ENCODE measurements around the gene SCRT2. TPM values are rescaled to one million over a fixed set of nuclear protein-coding genes. Genes with fewer than 3 reads are reported as not detected.

The SCRT2 gene
- total and polyA plus RNA-seq, 4 experiments from 2014 or later, result not detected

DNA sequence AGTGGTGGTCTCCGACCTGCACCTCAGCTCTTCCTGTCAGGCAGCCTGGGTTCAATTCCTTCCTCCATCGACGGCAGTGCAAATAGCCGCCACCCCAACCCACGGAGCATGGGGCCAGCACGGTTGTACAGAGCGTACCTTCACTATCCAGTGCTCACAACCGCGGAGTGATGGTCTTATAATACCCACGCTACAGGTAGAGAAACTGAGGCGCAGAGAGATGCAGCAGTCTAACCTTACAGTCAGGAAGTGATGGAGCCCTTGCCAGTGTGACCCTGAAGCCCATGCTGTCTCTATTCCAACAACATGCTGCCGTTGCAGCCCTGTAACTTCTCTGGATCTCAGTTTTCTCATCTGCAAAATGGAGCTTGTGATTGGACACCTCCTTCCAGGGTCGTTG, 11.0 kb downstream of the SCRT2 start:
- no peaks in the 10 kb centered on the region for H3K36me3 ChIP-seq (ENCODE audit: insufficient read depth, low read length)
- peaks cover 0 to 12% (median 2%) of the 10 kb centered on the region in 4 donors for H3K4me1 Mint-ChIP-seq
- no peaks in the 10 kb centered on the region for H3K9me3 ChIP-seq (ENCODE audit: control insufficient read depth in 1 of 2, low read length in 2 of 2)
- no peak overlapping the region for H3K4me3 ChIP-seq (ENCODE audit: low read length in 2 of 2)
- no peaks in the 10 kb centered on the region for H3K4me1 ChIP-seq (ENCODE audit: insufficient read depth, low read length)
- H3K9me3 Mint-ChIP-seq, result peaks cover 0 to 1% (median 0%) of the 10 kb centered on the region in 8 donors
- POLR2A ChIA-PET (ENCODE audit: partially characterized antibody), result no interaction called here
- DNase-seq, result no peak
- CTCF ChIA-PET (ENCODE audit: partially characterized antibody), result interaction anchor here (1.2 kb wide), 1 partner anchor 10 kb away, joined by 3 read pairs; no protein-coding TSS in a partner anchor
- no peak overlapping the region for H3K4me3 Mint-ChIP-seq
- intact Hi-C loops (cut with micrococcal nuclease), result no loop called here
- no peak overlapping the region for H3K27ac Mint-ChIP-seq
- no peaks in the 10 kb centered on the region for H3K36me3 Mint-ChIP-seq
- no peak overlapping the region for H3K27ac ChIP-seq (ENCODE audit: low read depth, low read length)
- H3K27me3 ChIP-seq (ENCODE audit: insufficient read depth, low read length), result peaks cover 8% of the 10 kb centered on the region
- peaks cover 46 to 62% of the 10 kb centered on the region in 2 donors for H3K27me3 Mint-ChIP-seq

DNA sequence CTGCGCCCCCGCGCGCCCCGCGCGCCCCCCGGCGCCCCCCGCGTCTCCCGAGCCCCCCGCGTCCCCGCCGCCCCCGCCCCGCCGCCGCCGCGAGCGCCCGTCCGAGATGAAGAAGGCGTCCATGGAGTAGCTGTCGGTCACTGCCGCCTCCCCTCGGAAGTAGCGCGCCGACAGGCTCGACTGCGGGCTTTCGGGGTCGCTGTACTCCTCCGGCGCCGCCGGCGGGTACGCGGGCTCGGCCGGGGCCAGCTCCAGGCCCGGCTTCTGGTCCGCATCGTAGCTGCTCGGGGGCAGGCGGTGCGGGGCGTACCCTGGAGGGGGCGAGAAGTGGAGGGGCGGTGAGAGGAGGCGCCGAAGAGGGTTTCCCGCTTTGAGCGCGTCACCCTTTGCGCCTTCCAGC, 11.5 kb downstream of the SCRT2 start:
- no peak overlapping the region for H3K27ac ChIP-seq (ENCODE audit: low read depth, low read length)
- no peak overlapping the region for H3K27ac Mint-ChIP-seq
- H3K9me3 Mint-ChIP-seq, result peaks cover 0 to 1% (median 0%) of the 10 kb centered on the region in 8 donors
- H3K4me3 ChIP-seq (ENCODE audit: low read length in 2 of 2), result no peak overlapping the region
- CTCF ChIA-PET (ENCODE audit: partially characterized antibody), result interaction anchor here (1.2 to 1.5 kb wide), 2 partner anchors 9 to 12 kb away, joined by 3 read pairs; no protein-coding TSS in a partner anchor
- no peaks in the 10 kb centered on the region for H3K4me1 ChIP-seq (ENCODE audit: insufficient read depth, low read length)
- intact Hi-C loops (cut with micrococcal nuclease), result no loop called here
- no peak for DNase-seq
- H3K36me3 Mint-ChIP-seq, result no peaks in the 10 kb centered on the region
- no peaks in the 10 kb centered on the region for H3K9me3 ChIP-seq (ENCODE audit: control insufficient read depth in 1 of 2, low read length in 2 of 2)
- no peaks in the 10 kb centered on the region for H3K36me3 ChIP-seq (ENCODE audit: insufficient read depth, low read length)
- H3K4me3 Mint-ChIP-seq, result no peak overlapping the region
- peaks cover 8% of the 10 kb centered on the region for H3K27me3 ChIP-seq (ENCODE audit: insufficient read depth, low read length)
- peaks cover 0 to 12% (median 2%) of the 10 kb centered on the region in 4 donors for H3K4me1 Mint-ChIP-seq
- H3K27me3 Mint-ChIP-seq, result peaks cover 46 to 66% of the 10 kb centered on the region in 2 donors
- POLR2A ChIA-PET (ENCODE audit: partially characterized antibody), result no interaction called here

GRCh38 chr20:663315-664090, 12.1 kb downstream of the SCRT2 start:
- peaks cover 8% of the 10 kb centered on the region for H3K27me3 ChIP-seq (ENCODE audit: insufficient read depth, low read length)
- no peak overlapping the region for H3K27ac ChIP-seq (ENCODE audit: low read depth, low read length)
- intact Hi-C loops (cut with micrococcal nuclease), result no loop called here
- no peaks in the 10 kb centered on the region for H3K36me3 ChIP-seq (ENCODE audit: insufficient read depth, low read length)
- DNase-seq, result no peak
- no peaks in the 10 kb centered on the region for H3K36me3 Mint-ChIP-seq
- H3K9me3 ChIP-seq (ENCODE audit: control insufficient read depth in 1 of 2, low read length in 2 of 2), result no peaks in the 10 kb centered on the region
- H3K4me1 Mint-ChIP-seq, result peaks cover 0 to 12% (median 2%) of the 10 kb centered on the region in 4 donors
- ChIA-PET POLR2A (ENCODE audit: partially characterized antibody) (no interaction called here), CTCF (ENCODE audit: partially characterized antibody) (interaction anchor here (1.5 kb wide), 1 partner anchor 11 kb away, joined by 3 read pairs; no protein-coding TSS in a partner anchor)
- H3K9me3 Mint-ChIP-seq, result peaks cover 0 to 1% (median 0%) of the 10 kb centered on the region in 8 donors
- H3K4me3 ChIP-seq (ENCODE audit: low read length in 2 of 2), result no peak overlapping the region
- no peak overlapping the region for H3K4me3 Mint-ChIP-seq
- H3K4me1 ChIP-seq (ENCODE audit: insufficient read depth, low read length), result no peaks in the 10 kb centered on the region
- peaks cover 43 to 66% of the 10 kb centered on the region in 2 donors for H3K27me3 Mint-ChIP-seq
- H3K27ac Mint-ChIP-seq, result no peak overlapping the region

DNA sequence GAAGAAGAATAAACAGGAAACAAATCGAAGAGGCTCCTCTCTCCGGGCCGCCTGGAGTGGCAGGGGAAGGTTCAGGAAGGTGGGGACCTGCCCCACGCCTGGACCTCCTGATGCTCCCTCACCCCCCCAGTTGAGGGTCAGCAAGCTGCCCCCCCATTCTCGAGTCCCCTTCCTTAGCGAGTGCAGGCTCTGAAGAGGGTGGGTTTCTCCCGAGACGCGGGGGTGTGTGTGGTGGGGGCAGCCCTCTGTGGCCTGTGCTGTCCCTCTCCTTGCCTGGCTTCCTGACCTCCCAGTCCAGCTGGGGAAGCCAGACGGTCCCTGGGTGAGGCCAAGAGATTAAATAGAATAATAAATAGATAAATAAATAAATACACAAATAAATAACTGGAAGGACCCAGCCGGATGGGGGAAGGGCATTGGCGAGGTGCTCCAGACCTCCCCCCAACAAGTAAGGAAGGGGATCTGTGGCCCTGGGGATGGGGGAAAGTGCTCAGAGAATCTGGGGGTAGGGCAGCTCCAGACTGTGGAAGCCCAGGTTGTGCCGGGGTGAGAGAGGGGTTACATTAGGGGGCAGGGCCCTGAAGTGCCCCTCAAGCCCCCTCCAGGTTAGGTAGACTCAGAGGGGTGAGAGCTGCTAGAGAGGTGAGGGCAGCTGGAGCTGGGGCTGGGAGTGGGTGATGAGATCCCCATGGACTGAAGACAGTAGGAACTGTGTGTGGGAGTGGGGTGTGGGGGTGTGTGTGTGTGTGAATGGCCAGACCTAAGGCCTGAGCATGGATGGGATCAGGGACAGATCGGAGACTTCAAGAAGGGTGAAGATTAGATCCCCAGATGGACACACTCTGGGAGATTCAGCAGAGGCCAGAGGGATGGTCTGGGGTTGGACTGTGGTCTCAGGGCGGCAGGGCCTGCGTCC, 13.1 kb downstream of the SCRT2 start:
- ChIA-PET CTCF (ENCODE audit: partially characterized antibody) (interaction anchor here (1.5 kb wide), 1 partner anchor 10 kb away, joined by 3 read pairs; no protein-coding TSS in a partner anchor), POLR2A (ENCODE audit: partially characterized antibody) (interaction anchor here (0.7 kb wide), 1 partner anchor 39 kb away, joined by 3 read pairs; no protein-coding TSS in a partner anchor)
- H3K4me1 Mint-ChIP-seq, result peaks cover 0 to 12% (median 2%) of the 10 kb centered on the region in 4 donors
- peaks cover 8% of the 10 kb centered on the region for H3K27me3 ChIP-seq (ENCODE audit: insufficient read depth, low read length)
- no peaks in the 10 kb centered on the region for H3K36me3 Mint-ChIP-seq
- H3K27ac Mint-ChIP-seq, result no peak overlapping the region
- H3K36me3 ChIP-seq (ENCODE audit: insufficient read depth, low read length), result no peaks in the 10 kb centered on the region
- H3K4me3 Mint-ChIP-seq, result no peak overlapping the region
- intact Hi-C loops (cut with micrococcal nuclease), result no loop called here
- no peak overlapping the region for H3K27ac ChIP-seq (ENCODE audit: low read depth, low read length)
- H3K4me3 ChIP-seq (ENCODE audit: low read length in 2 of 2), result no peak overlapping the region
- H3K9me3 ChIP-seq (ENCODE audit: control insufficient read depth in 1 of 2, low read length in 2 of 2), result no peaks in the 10 kb centered on the region
- no peaks in the 10 kb centered on the region for H3K4me1 ChIP-seq (ENCODE audit: insufficient read depth, low read length)
- H3K27me3 Mint-ChIP-seq, result peaks cover 47 to 64% of the 10 kb centered on the region in 2 donors
- DNase-seq, result no peak
- peaks cover 0 to 1% (median 0%) of the 10 kb centered on the region in 8 donors for H3K9me3 Mint-ChIP-seq

DNA sequence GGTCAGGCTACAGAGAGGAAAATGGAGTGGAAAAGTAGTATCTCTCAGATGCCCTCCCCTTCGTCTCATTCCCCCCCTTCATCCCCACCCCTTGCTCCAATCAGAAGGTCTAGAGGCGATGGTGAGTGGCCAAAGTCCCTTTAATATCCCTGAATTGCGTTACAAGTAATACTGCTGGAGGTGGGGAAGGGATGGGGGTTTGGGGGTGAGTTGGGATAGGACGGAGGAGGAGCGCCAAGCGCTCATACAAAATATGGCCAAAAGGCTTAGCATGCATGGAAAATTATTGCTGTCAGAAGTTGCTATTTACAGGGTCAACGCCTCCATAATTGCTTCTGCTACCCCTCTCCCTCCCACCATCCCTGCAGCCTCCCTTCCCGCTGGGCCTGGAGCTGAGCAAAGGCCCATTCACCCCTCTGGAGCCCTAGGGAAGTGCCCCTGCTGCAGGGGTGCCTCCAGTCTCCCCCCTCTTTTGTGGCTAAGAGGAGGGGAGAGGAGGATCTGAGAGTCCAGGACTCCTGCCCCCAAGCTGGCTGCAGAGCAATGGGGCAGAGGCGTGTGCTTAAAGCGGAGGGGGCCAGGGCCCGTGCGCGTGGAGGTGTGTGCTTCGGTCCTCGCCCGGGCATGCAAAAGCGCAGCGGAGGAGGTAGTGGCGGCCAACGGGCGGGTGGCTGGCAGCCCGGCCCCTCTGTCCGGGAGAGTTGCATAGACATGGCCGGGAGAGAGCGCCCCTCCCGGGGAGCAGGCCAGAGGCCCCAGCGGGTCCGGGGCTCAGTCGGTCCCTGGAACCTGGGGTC, 13.9 kb downstream of the SCRT2 start:
- DNase-seq, result no peak
- H3K9me3 ChIP-seq (ENCODE audit: control insufficient read depth in 1 of 2, low read length in 2 of 2), result no peaks in the 10 kb centered on the region
- no peak overlapping the region for H3K4me3 Mint-ChIP-seq
- peaks cover 0 to 1% (median 0%) of the 10 kb centered on the region in 8 donors for H3K9me3 Mint-ChIP-seq
- H3K27ac Mint-ChIP-seq, result no peak overlapping the region
- H3K27ac ChIP-seq (ENCODE audit: low read depth, low read length), result no peak overlapping the region
- peaks cover 0 to 12% (median 2%) of the 10 kb centered on the region in 4 donors for H3K4me1 Mint-ChIP-seq
- intact Hi-C loops (cut with micrococcal nuclease), result no loop called here
- no peaks in the 10 kb centered on the region for H3K36me3 ChIP-seq (ENCODE audit: insufficient read depth, low read length)
- H3K36me3 Mint-ChIP-seq, result no peaks in the 10 kb centered on the region
- ChIA-PET CTCF (ENCODE audit: partially characterized antibody) (interaction anchor here (1.3 kb wide), 1 partner anchor 16 kb away, joined by 5 read pairs; no protein-coding TSS in a partner anchor), POLR2A (ENCODE audit: partially characterized antibody) (no interaction called here)
- H3K27me3 Mint-ChIP-seq, result peaks cover 41 to 57% of the 10 kb centered on the region in 2 donors
- H3K4me1 ChIP-seq (ENCODE audit: insufficient read depth, low read length), result no peaks in the 10 kb centered on the region
- H3K4me3 ChIP-seq (ENCODE audit: low read length in 2 of 2), result no peak overlapping the region
- peaks cover 8% of the 10 kb centered on the region for H3K27me3 ChIP-seq (ENCODE audit: insufficient read depth, low read length)

DNA sequence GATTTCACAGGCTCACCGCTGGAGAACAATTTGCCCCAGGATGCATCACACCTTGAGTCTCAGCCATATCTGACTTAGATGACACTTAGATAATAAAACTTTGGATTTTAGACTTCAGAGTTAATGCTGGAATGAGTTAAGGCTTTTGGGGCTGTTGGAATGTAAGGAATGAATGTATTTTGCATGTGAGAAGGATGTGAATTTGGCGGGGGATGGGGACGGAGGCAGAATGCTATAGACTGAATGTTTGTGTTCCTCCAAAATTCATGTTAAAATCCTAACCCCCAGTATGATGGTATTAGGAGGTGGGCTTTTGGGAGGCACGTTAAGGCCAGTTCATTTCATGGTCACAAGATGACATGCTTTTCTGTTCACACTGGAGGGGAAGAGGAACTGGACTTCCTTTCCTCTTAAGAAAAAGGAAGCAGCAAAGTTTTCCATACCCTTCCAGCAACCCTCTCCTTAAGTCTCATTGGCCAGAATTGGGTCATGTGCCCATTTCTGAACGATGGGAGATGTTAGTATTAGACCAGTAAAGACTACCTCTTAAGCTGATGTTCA, 16.8 kb downstream of the SCRT2 start:
- Histone ChIP-seq H3K27ac (ENCODE audit: low read depth, low read length) (no peak overlapping the region), H3K9me3 (ENCODE audit: control insufficient read depth in 1 of 2, low read length in 2 of 2) (no peaks in the 10 kb centered on the region), H3K4me1 (ENCODE audit: insufficient read depth, low read length) (peaks cover 6% of the 10 kb centered on the region), H3K36me3 (ENCODE audit: insufficient read depth, low read length) (no peaks in the 10 kb centered on the region), H3K4me3 (ENCODE audit: low read length in 2 of 2) (no peak overlapping the region), H3K27me3 (ENCODE audit: insufficient read depth, low read length) (peaks cover 8% of the 10 kb centered on the region)
- DNase-seq, result no peak
- intact Hi-C loops (cut with micrococcal nuclease), result no loop called here
- H3K4me3 Mint-ChIP-seq, result no peak overlapping the region
- no peak overlapping the region for H3K27ac Mint-ChIP-seq
- peaks cover 23 to 40% of the 10 kb centered on the region in 2 donors for H3K27me3 Mint-ChIP-seq
- POLR2A ChIA-PET (ENCODE audit: partially characterized antibody), result no interaction called here
- H3K36me3 Mint-ChIP-seq, result no peaks in the 10 kb centered on the region
- H3K4me1 Mint-ChIP-seq, result peaks cover 8 to 15% (median 12%) of the 10 kb centered on the region in 4 donors
- CTCF ChIA-PET (ENCODE audit: partially characterized antibody), result no interaction called here
- peaks cover 0 to 1% (median 0%) of the 10 kb centered on the region in 8 donors for H3K9me3 Mint-ChIP-seq
